ENCODE data around the gene MORN3. TPM values are rescaled to one million over a fixed set of nuclear protein-coding genes. Genes with fewer than 3 reads are reported as not detected.

Gene MORN3
- total and polyA plus RNA-seq, 2 of the 8 experiments (the other 6 are each of a cell fraction or from before 2014, with no cell fraction given): 0.39 to 0.93 TPM

GRCh38 chr12:121626087-121626852, 43.2 kb downstream of the MORN3 start, which contains the start of gene ORAI1 (continued):
- TF ChIP-seq ATF2 (IDR thresholded peaks at IDR 0.05; ENCODE audit: low read length) (no peak), NANOG (IDR thresholded peaks at IDR 0.05; ENCODE audit: insufficient read depth, low read depth, low read length, poor library complexity, severe bottlenecking) (peak; percentile 5), SAP30 (IDR thresholded peaks at IDR 0.05; ENCODE audit: insufficient read depth, insufficient replicate concordance, low read length) (no peak), TAF1 (IDR thresholded peaks at IDR 0.05; ENCODE audit: low read depth, low read length) (peak; percentile 74), SIX5 (IDR thresholded peaks at IDR 0.05; ENCODE audit: low read depth, low read length) (no peak), SUZ12 (IDR thresholded peaks at IDR 0.05; ENCODE audit: low read length) (no peak), CTCF (IDR thresholded peaks at IDR 0.05; ENCODE audit: control extremely low read depth in 1 of 3, insufficient read depth in 1 of 3, low read depth in 1 of 3, low read length in 3 of 3) (peak in 2 of 3 experiments; percentile 8 to 20; a peak in 1 of 4 replicates), MAX (IDR thresholded peaks at IDR 0.05) (peak; percentile 48), BRCA1 (IDR thresholded peaks at IDR 0.05; ENCODE audit: low read depth, low read length) (no peak), NRF1 (IDR thresholded peaks at IDR 0.05; ENCODE audit: low read depth, low read length) (no peak), YY1 (IDR thresholded peaks at IDR 0.05; ENCODE audit: low read depth, low read length) (no peak), SP2 (IDR thresholded peaks at IDR 0.05; ENCODE audit: low read length) (no peak), TEAD4 (IDR thresholded peaks at IDR 0.05; ENCODE audit: low read depth, low read length) (no peak), USF2 (IDR thresholded peaks at IDR 0.05; ENCODE audit: low read length) (peak; percentile 96), ATF3 (IDR thresholded peaks at IDR 0.05; ENCODE audit: insufficient read depth, low read depth, low read length) (peak; percentile 66; the same call in 1 of the 2 replicates), SP4 (IDR thresholded peaks at IDR 0.05; ENCODE audit: low read length) (peak; percentile 87; the same call in 1 of the 2 replicates), PHF8 (conservative IDR thresholded peaks at IDR 0.05; ENCODE audit: low read depth, low read length) (peak; percentile 53)

All from H1 (cell line).